Erythroblast (primary cell): ENCODE data around the gene MYH9.

ENCODE experiments used
- GATA1 ChIP-seq: IDR thresholded peaks from 2 replicates; pipeline ENCODE4 v1.6.1; 2011; ENCODE audit warnings: low read depth, mild to moderate bottlenecking, control low read depth, low read length, moderate library complexity
- POLR2A ChIP-seq: IDR thresholded peaks from 2 replicates; pipeline ENCODE4 v1.6.1; 2011; ENCODE audit warnings: mild to moderate bottlenecking, low read length

- TF ChIP-seq POLR2A = no peak
- TF ChIP-seq GATA1 = no peak
These were observed 25.4 kb upstream of the MYH9 start for GRCh38 chr22:36413022-36413775.
